Naive B cell (primary cell): ENCODE results near the gene MC1R. TPM values are rescaled to one million over a fixed set of nuclear protein-coding genes. Genes with fewer than 3 reads are reported as not detected.
"Not testable (repeated sequence)": the region's sequence is repeated elsewhere in the genome, so short reads cannot be mapped to it uniquely, and the experiment has no call there.

Experiments used
- ATAC-seq, 2 donors: fragments of 150-1000 bp; cut with Tn5 transposase; 2 replicates each; pipeline ENCODE4 v1.10.0; 2021; ENCODE audit warnings: low read depth in 2 of 2, mild to moderate bottlenecking in 2 of 2, moderate library complexity in 2 of 2
- DNase-seq: peaks from one replicate; pipeline ENCODE4 v3.0.0; 2022
- H3K27ac Mint-ChIP-seq, 6 donors: one replicate each; pipeline ENCODE4 v1.8.0; 2020 to 2022; ENCODE audit warnings: mild to moderate bottlenecking in 6 of 6, mixed read lengths in 6 of 6, moderate library complexity in 5 of 6, inconsistent platforms in 2 of 6
- H3K27me3 Mint-ChIP-seq, 3 donors: one replicate each; pipeline ENCODE4 v1.8.0; 2021 to 2022; ENCODE audit warnings: mixed read lengths in 3 of 3, mild to moderate bottlenecking in 1 of 3
- H3K36me3 Mint-ChIP-seq, 2 donors: one replicate each; pipeline ENCODE4 v1.8.0; 2020 to 2022; ENCODE audit warnings: mixed read lengths in 2 of 2, inconsistent platforms in 1 of 2, mild to moderate bottlenecking in 1 of 2
- H3K4me1 Mint-ChIP-seq, 3 donors: one replicate each; pipeline ENCODE4 v1.8.0; 2020 to 2022; ENCODE audit warnings: mixed read lengths in 3 of 3, inconsistent platforms in 1 of 3, mild to moderate bottlenecking in 1 of 3, moderate library complexity in 1 of 3
- H3K4me3 Mint-ChIP-seq, 8 donors: one replicate each; pipeline ENCODE4 v1.8.0; 2020 to 2022; ENCODE audit warnings: mild to moderate bottlenecking in 8 of 8, mixed read lengths in 8 of 8, moderate library complexity in 8 of 8, inconsistent platforms in 2 of 8
- H3K9me3 Mint-ChIP-seq, 7 donors: one replicate each; pipeline ENCODE4 v1.8.0; 2020 to 2022; ENCODE audit warnings: mixed read lengths in 7 of 7, mild to moderate bottlenecking in 5 of 7, inconsistent platforms in 2 of 7, moderate library complexity in 1 of 7
- polyA plus RNA-seq, 6 donors: library from polyadenylated mRNA; unstranded; fragments of 300-500 nt; fragmentation: Illumina TruSeq; gene quantifications; one replicate each; pipeline ENCODE4 v1.2.3, GENCODE V29; 2021; ENCODE audit warnings: low read depth in 6 of 6

Gene MC1R
- polyA plus RNA-seq, 6 donors from 2014 or later = 0.12 to 0.62 (median 0.48) TPM; not detected in 1

- H3K4me1 Mint-ChIP-seq = peaks cover 7 to 41% (median 34%) of the 10 kb centered on the region in 3 donors
- no peaks in the 10 kb centered on the region for H3K9me3 Mint-ChIP-seq
- H3K27ac Mint-ChIP-seq = no peak overlapping the region
- H3K36me3 Mint-ChIP-seq = no peaks in the 10 kb centered on the region
- H3K27me3 Mint-ChIP-seq = peaks cover 0 to 4% (median 4%) of the 10 kb centered on the region in 3 donors
- ATAC-seq (no peak), DNase-seq (no peak)
- peak overlapping the region in 1 of 8 donors; percentile 29 for H3K4me3 Mint-ChIP-seq
These were observed 5.0 kb upstream of the MC1R start for GRCh38 chr16:89913408-89914387.

DNA sequence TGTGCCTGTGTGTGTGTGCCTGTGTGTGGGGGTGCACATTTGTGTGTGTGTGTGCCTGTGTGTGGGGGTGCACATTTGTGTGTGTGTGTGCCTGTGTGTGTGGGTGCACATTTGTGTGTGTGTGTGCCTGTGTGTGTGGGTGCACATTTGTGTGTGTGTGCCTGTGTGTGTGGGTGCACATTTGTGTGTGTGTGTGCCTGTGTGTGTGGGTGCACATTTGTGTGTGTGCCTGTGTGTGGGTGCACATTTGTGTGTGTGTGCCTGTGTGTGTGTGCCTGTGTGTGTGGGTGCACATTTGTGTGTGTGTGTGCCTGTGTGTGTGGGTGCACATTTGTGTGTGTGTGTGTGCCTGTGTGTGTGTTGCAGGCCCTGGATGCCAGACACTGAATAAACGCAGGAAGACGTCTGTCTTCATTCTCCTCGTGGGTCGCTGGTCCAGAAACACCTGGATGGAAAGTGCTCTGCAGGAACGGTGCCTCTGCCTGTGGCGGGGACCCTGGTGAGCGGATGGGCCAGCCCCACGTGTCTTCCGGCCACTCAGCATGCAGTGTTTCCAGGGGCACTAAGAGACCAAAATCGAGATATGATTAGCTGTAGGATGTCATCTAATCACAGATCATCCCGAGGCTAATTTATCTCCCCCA is 3.9 kb upstream of the MC1R start:
- not testable (repeated sequence) for H3K4me3 Mint-ChIP-seq, ATAC-seq, H3K9me3 Mint-ChIP-seq, H3K36me3 Mint-ChIP-seq, DNase-seq, H3K27ac Mint-ChIP-seq
- H3K4me1 Mint-ChIP-seq = peaks cover 10 to 40% (median 31%) of the 10 kb centered on the region in 3 donors
- peaks cover 0 to 12% (median 10%) of the 10 kb centered on the region in 3 donors for H3K27me3 Mint-ChIP-seq

DNA sequence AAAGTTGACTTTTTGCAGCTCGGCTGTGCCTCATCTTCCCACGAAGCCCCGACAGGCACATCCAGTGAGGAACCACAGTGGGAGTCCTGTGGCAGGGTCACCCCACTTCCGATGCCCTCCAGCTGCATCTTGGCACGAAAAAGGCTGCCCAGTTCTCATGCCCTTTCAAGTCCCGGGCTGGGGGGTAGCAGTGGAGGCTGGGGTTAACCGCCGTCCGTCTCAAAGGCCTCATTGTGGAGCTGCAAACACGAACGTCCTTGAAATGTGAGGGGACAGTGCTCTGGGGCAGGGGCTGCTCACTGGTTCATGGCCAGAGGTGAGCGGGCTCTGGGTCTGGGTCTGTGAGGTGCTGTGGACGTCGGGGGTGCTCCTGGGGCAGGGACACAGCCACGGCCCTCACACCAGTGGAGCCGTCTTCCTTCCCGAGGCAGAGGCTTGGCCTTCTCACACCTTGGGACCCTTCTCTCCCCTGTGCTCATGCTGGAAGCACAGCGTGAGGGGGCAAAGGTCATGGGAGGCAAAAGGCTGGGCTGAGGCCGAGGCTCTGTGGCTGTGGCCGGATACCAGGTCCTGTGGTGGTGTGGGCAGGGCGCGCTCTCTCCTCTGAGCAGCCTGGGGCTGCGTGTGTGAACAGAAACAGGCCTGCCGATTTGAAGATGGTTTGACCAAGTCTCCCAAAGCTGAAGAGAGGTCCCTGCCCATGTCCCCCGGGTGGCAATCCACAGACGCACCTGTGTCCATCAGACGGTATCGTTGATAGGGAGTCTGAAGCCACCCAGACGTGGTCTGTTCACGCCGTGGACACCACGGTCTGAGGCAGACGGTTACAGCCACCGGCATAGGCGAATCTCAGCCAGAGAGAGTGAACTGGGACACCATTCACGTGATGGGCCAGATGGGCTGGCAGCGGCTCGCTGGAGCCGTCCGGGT is 3.1 kb upstream of the MC1R start:
- no peaks in the 10 kb centered on the region for H3K9me3 Mint-ChIP-seq
- ATAC-seq (no peak), DNase-seq (no peak)
- H3K4me3 Mint-ChIP-seq = peak overlapping the region in 2 of 8 donors; percentile 47 to 75
- H3K4me1 Mint-ChIP-seq = peaks cover 14 to 39% (median 32%) of the 10 kb centered on the region in 3 donors
- no peak overlapping the region for H3K27ac Mint-ChIP-seq
- peaks cover 4 to 17% (median 16%) of the 10 kb centered on the region in 3 donors for H3K27me3 Mint-ChIP-seq
- no peaks in the 10 kb centered on the region for H3K36me3 Mint-ChIP-seq

DNA sequence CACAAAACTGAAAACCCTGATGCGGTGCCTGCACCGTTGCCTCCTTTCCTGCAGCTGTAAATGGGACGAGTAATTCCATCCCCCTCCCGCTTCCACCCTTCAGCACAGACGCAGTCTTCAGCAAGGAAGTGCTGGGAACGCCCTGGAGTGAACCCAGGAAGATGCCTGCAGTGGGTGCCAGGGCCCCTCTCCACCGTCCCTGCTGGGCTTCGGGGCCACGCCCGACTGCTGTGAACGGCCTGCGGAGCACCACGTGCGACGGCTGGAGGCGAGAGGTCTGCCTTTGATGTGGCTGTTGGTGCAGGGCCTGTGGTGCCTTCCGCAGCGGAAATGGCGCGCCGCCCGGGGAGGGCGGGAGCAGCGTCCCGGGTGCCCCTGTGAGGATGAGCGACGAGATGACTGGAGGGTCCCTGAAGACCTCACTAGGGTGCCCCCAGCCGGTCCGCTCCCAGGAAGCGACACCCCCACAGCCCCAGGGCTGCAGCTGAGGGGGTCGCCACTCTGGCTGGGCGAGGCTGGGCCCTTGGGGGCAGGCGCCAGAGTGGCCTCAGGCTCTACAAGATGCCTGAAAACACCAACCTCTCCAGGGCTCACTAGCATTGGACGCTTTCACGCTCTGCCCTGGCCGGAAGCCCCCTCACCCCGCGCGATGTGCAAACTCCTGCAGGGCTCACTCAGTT is 749 bp upstream of the MC1R start:
- DNase-seq = peak; percentile 63
- Mint-ChIP-seq H3K9me3 (no peaks in the 10 kb centered on the region), H3K4me1 (peaks cover 17 to 41% (median 38%) of the 10 kb centered on the region in 3 donors), H3K36me3 (no peaks in the 10 kb centered on the region), H3K27ac (peak overlapping the region in 2 of 6 donors; percentile 81 to 88), H3K27me3 (peaks cover 9 to 29% (median 16%) of the 10 kb centered on the region in 3 donors), H3K4me3 (peak overlapping the region; percentile 72 to 88 (median 74))
- peak; percentile 69 to 77 for ATAC-seq

DNA sequence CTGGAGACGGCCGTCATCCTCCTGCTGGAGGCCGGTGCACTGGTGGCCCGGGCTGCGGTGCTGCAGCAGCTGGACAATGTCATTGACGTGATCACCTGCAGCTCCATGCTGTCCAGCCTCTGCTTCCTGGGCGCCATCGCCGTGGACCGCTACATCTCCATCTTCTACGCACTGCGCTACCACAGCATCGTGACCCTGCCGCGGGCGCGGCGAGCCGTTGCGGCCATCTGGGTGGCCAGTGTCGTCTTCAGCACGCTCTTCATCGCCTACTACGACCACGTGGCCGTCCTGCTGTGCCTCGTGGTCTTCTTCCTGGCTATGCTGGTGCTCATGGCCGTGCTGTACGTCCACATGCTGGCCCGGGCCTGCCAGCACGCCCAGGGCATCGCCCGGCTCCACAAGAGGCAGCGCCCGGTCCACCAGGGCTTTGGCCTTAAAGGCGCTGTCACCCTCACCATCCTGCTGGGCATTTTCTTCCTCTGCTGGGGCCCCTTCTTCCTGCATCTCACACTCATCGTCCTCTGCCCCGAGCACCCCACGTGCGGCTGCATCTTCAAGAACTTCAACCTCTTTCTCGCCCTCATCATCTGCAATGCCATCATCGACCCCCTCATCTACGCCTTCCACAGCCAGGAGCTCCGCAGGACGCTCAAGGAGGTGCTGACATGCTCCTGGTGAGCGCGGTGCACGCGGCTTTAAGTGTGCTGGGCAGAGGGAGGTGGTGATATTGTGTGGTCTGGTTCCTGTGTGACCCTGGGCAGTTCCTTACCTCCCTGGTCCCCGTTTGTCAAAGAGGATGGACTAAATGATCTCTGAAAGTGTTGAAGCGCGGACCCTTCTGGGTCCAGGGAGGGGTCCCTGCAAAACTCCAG is 1.1 kb downstream of the MC1R start:
- Mint-ChIP-seq H3K27me3 (peaks cover 9 to 40% (median 24%) of the 10 kb centered on the region in 3 donors), H3K9me3 (no peaks in the 10 kb centered on the region), H3K4me1 (peaks cover 17 to 36% (median 34%) of the 10 kb centered on the region in 3 donors), H3K4me3 (peak overlapping the region in 7 of 8 donors; percentile 16 to 69 (median 45)), H3K27ac (peak overlapping the region in 1 of 6 donors; percentile 37), H3K36me3 (no peaks in the 10 kb centered on the region)
- ATAC-seq (no peak), DNase-seq (no peak)

DNA sequence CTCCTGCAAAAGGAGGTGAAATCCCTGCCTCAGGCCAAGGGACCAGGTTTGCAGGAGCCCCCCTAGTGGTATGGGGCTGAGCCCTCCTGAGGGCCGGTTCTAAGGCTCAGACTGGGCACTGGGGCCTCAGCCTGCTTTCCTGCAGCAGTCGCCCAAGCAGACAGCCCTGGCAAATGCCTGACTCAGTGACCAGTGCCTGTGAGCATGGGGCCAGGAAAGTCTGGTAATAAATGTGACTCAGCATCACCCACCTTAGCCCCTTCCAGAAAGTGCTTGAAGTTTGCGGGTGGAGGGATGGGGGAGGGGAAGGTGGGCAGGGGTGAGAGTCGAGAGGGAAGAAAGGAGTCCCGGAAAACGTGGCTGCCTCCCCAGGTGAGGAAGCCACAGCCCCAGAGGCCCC is 2.1 kb downstream of the MC1R start:
- Mint-ChIP-seq H3K27me3 (peaks cover 9 to 48% (median 24%) of the 10 kb centered on the region in 3 donors), H3K27ac (peak overlapping the region in 1 of 6 donors; percentile 32), H3K9me3 (no peaks in the 10 kb centered on the region), H3K36me3 (no peaks in the 10 kb centered on the region), H3K4me3 (peak overlapping the region in 3 of 8 donors; percentile 12 to 57 (median 25)), H3K4me1 (peaks cover 17 to 42% (median 40%) of the 10 kb centered on the region in 3 donors)
- DNase-seq (no peak), ATAC-seq (no peak)

GRCh38 chr16:89921131-89921701 is 2.6 kb downstream of the MC1R start:
- DNase-seq (no peak), ATAC-seq (no peak)
- peaks cover 17 to 42% (median 40%) of the 10 kb centered on the region in 3 donors for H3K4me1 Mint-ChIP-seq

DNA sequence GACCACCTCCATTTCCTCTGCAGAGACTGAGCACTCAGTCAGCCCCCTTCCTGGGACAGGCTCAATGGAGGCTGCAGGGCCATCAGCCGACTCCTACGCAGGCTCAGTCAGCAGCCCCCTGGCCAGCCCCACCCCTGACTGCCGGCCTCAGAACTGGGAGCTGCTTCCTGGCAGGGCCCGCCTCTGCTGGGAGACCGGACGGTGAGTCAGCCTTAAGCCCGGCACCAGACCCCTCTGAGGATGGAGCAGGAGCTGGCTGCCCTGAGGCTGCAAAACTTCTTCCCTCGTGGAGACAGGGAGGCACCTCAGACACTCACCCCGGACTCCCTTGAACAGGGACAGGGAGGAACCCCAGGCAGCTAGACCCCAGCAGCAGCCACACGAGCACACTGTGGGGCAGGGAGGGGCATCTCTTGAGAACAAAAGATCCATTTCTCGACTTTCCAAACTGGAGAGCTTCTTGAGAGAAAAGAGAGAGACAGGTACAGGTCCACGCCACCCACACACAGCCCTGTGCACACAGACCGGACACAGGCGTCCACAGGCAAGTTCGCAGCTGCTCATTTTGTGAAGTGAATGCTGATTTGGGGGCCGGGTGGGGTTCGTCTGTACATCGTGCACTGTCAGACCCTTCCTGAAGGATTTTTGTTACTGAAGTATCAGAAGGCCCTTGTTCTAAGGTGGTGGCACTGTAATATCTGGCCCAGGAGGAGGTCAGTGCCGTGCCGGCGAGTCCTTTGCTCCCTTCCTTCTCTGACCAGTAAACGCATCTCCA is 3.2 kb downstream of the MC1R start:
- Mint-ChIP-seq H3K9me3 (no peaks in the 10 kb centered on the region), H3K4me3 (peak overlapping the region; percentile 23 to 89 (median 74)), H3K27ac (no peak overlapping the region), H3K36me3 (no peaks in the 10 kb centered on the region), H3K4me1 (peaks cover 20 to 47% (median 43%) of the 10 kb centered on the region in 3 donors), H3K27me3 (peaks cover 9 to 53% (median 24%) of the 10 kb centered on the region in 3 donors)
- DNase-seq (no peak), ATAC-seq (no peak)

More at GRCh38 chr16:89921131-89921701, 2.6 kb downstream of the MC1R start:
- H3K27ac Mint-ChIP-seq = no peak overlapping the region
- H3K36me3 Mint-ChIP-seq = no peaks in the 10 kb centered on the region
- peak overlapping the region in 1 of 8 donors; percentile 47 for H3K4me3 Mint-ChIP-seq
- peaks cover 9 to 48% (median 24%) of the 10 kb centered on the region in 3 donors for H3K27me3 Mint-ChIP-seq
- no peaks in the 10 kb centered on the region for H3K9me3 Mint-ChIP-seq

GRCh38 chr16:89922477-89922883 is 3.8 kb downstream of the MC1R start:
- H3K4me3 Mint-ChIP-seq = peak overlapping the region; percentile 67 to 89 (median 74)
- H3K36me3 Mint-ChIP-seq = no peaks in the 10 kb centered on the region
- no peak for DNase-seq
- no peak for ATAC-seq
- H3K27ac Mint-ChIP-seq = no peak overlapping the region
- peaks cover 9 to 53% (median 24%) of the 10 kb centered on the region in 3 donors for H3K27me3 Mint-ChIP-seq
- H3K4me1 Mint-ChIP-seq = peaks cover 20 to 47% (median 40%) of the 10 kb centered on the region in 3 donors
- H3K9me3 Mint-ChIP-seq = no peaks in the 10 kb centered on the region

DNA sequence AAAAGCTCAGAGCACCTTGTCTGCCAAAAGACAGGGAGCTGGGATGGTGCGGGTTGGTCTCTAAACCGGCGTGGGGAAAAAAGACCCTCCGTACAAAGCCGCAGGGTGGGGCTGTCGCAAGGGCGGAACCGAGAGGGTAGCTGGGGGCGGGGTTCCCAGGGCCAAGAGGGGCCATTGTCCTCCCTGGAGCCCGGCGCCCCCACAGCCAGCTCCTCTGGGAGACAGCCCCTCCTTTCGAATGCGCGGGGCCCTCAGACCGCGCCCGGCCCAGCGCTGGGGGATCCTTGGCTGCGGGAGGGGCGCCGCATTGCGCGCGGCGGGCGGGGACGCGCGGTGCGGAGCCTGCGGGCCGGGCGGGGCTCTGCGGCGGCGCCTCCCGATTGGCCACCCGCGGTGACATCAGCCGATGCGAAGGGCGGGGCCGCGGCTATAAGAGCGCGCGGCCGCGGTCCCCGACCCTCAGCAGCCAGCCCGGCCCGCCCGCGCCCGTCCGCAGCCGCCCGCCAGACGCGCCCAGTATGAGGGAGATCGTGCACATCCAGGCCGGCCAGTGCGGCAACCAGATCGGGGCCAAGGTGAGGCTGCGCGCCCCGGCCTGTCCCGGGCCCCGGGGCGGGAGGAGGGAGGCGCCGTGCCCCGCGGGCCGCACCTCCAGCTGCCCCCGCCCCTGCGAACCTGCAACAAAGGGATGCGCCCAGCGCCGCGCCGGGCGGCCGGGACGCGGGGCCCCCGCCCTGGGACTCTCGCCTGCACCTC is 4.4 kb downstream of the MC1R start, which contains the start of gene TUBB3:
TSS of gene TUBB3 (plus strand) at position 459 of the 756 bp plus-strand sequence. CDS start at position 519, 60 bp downstream.
- Mint-ChIP-seq H3K4me3 (peak within 1 kb of the TSS; percentile 67 to 90 (median 74)), H3K27ac (no peak within 1 kb of the TSS), H3K9me3 (no peaks in the 10 kb centered on the region), H3K36me3 (no peaks in the 10 kb centered on the region), H3K27me3 (peaks cover 9 to 58% (median 24%) of the 10 kb centered on the region in 3 donors), H3K4me1 (peaks cover 16 to 41% (median 35%) of the 10 kb centered on the region in 3 donors)
- ATAC-seq (peak; percentile 31 to 43), DNase-seq (peak; percentile 52)
